Vagina (tissue), 2 donors: Measurements from ENCODE around the gene IFT88. TPM values are rescaled to one million over a fixed set of nuclear protein-coding genes. Genes with fewer than 3 reads are reported as not detected.

Experiments
- DNase-seq, 2 donors: peaks; one replicate each; pipeline ENCODE4 v3.0.0-alpha.2; 2017; ENCODE audit errors: extremely low spot score in 2 of 2
- H3K27ac ChIP-seq: fragments of 200-600 bp; sonication (generic); one replicate; pipeline ENCODE4 v1.5.1; 2019
- H3K27me3 ChIP-seq: fragments of 200-600 bp; sonication (generic); one replicate; pipeline ENCODE4 v1.5.1; 2019
- H3K36me3 ChIP-seq, 2 donors: fragments of 200-600 bp; sonication (generic); one replicate each; pipeline ENCODE4 v1.5.1; 2017 to 2019
- H3K4me1 ChIP-seq: fragments of 200-600 bp; sonication (generic); one replicate; pipeline ENCODE4 v1.5.1; 2019
- H3K4me3 ChIP-seq, 2 donors: fragments of 200-600 bp; sonication (generic); 1 replicate in 1 of 2; 2 replicates in 1 of 2; pipeline ENCODE4 v1.5.1; 2016 to 2019
- H3K9me3 ChIP-seq: fragments of 200-600 bp; sonication (generic); one replicate; pipeline ENCODE4 v1.5.1; 2019
- POLR2A ChIP-seq, 2 donors: fragments of 450-650 bp; IDR thresholded peaks; one replicate each; pipeline ENCODE4 v1.6.1; 2017; ENCODE audit warnings: antibody characterized with exemption in 2 of 2, mild to moderate bottlenecking in 2 of 2, moderate library complexity in 2 of 2
- POLR2AphosphoS5 ChIP-seq, 2 donors: sonication (generic); formaldehyde crosslinking; IDR thresholded peaks; one replicate each; pipeline ENCODE4 v1.9.0; 2017; ENCODE audit warnings: antibody characterized with exemption in 2 of 2, mild to moderate bottlenecking in 2 of 2, low read depth in 1 of 2; ENCODE audit not compliant: insufficient read depth in 1 of 2
- intact Hi-C: fragments of 100-400 bp; cut with DNase I; formaldehyde crosslinking; loops from one replicate; pipeline ENCODE4 v1.15.1; 2023
- small RNA-seq: library from RNA; depleted of rRNA; stranded (forward); fragments of <200 nt; gene quantifications from one replicate; pipeline ENCODE3, GENCODE V24; 2016
- total RNA-seq: library from RNA; depleted of rRNA; stranded (reverse); fragments of >200 nt; gene quantifications from one replicate; pipeline ENCODE4 v1.2.3, GENCODE V29; 2016
- TF ChIP-seq, protein P1 (sequence below), 3 experiments: fragments of 450-650 bp in 2 of 3; fragments of 200-600 bp in 1 of 3; sonication (generic) in 1 of 3; IDR thresholded peaks; one replicate each; pipeline ENCODE4 v1.5.1; 2017 to 2019; ENCODE audit warnings: antibody characterized with exemption in 3 of 3, mild to moderate bottlenecking in 2 of 3, moderate library complexity in 2 of 3

IFT88 gene
- total RNA-seq, 1 donor from 2014 or later = 6.9 TPM

- Histone ChIP-seq H3K27me3 (no peaks in the 10 kb centered on the region), H3K36me3 (peaks cover 0 to 5% of the 10 kb centered on the region in 2 donors), H3K9me3 (no peaks in the 10 kb centered on the region), H3K4me1 (no peaks in the 10 kb centered on the region), H3K27ac (no peak overlapping the region), H3K4me3 (no peak overlapping the region)
- intact Hi-C loops = no loop called here
- TF ChIP-seq POLR2AphosphoS5 (IDR thresholded peaks at IDR 0.05; ENCODE audit: insufficient read depth in 1 of 2, low read depth in 1 of 2) = no peak
- TF ChIP-seq, protein P1, sequence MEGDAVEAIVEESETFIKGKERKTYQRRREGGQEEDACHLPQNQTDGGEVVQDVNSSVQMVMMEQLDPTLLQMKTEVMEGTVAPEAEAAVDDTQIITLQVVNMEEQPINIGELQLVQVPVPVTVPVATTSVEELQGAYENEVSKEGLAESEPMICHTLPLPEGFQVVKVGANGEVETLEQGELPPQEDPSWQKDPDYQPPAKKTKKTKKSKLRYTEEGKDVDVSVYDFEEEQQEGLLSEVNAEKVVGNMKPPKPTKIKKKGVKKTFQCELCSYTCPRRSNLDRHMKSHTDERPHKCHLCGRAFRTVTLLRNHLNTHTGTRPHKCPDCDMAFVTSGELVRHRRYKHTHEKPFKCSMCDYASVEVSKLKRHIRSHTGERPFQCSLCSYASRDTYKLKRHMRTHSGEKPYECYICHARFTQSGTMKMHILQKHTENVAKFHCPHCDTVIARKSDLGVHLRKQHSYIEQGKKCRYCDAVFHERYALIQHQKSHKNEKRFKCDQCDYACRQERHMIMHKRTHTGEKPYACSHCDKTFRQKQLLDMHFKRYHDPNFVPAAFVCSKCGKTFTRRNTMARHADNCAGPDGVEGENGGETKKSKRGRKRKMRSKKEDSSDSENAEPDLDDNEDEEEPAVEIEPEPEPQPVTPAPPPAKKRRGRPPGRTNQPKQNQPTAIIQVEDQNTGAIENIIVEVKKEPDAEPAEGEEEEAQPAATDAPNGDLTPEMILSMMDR (IDR thresholded peaks at IDR 0.05) = no peak
- no peak for TF ChIP-seq POLR2A (IDR thresholded peaks at IDR 0.05)
- no peak for DNase-seq
These were observed 163.0 kb downstream of the IFT88 start for GRCh38 chr13:20729633-20730585.

GRCh38 chr13:20738616-20739015 is 171.7 kb downstream of the IFT88 start:
- H3K4me1 ChIP-seq = no peaks in the 10 kb centered on the region
- TF ChIP-seq POLR2AphosphoS5 (IDR thresholded peaks at IDR 0.05; ENCODE audit: insufficient read depth in 1 of 2, low read depth in 1 of 2) (no peak), POLR2A (IDR thresholded peaks at IDR 0.05) (no peak)
- TF ChIP-seq, protein P1 (IDR thresholded peaks at IDR 0.05) = no peak
- H3K36me3 ChIP-seq = peaks cover 0 to 6% of the 10 kb centered on the region in 2 donors
- H3K27me3 ChIP-seq = no peaks in the 10 kb centered on the region
- intact Hi-C loops = no loop called here
- H3K27ac ChIP-seq = no peak overlapping the region
- no peaks in the 10 kb centered on the region for H3K9me3 ChIP-seq
- H3K4me3 ChIP-seq = no peak overlapping the region
- DNase-seq = no peak

DNA sequence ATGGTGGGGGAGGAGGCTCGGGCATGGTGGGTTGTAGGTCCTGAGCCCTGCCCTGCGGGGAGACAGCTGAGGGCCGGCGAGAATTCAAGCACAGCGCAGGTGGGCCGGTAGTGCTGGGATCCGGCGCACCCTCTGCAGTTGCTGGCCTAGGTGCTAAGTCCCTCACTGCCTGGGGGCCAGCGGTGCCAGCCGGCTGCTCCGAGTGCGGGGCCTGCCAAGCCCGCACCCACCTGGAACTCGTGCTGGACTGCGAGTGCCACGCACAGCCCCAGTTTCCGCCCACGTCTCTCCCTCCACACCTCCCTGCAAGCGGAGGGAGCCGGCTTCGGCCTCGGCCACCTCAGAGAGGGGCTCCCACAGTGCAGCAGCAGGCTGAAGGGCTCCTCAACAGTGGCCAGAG is 173.1 kb downstream of the IFT88 start:
- no peak for TF ChIP-seq POLR2AphosphoS5 (IDR thresholded peaks at IDR 0.05; ENCODE audit: insufficient read depth in 1 of 2, low read depth in 1 of 2)
- TF ChIP-seq, protein P1 (IDR thresholded peaks at IDR 0.05) = no peak
- TF ChIP-seq POLR2A (IDR thresholded peaks at IDR 0.05) = no peak
- intact Hi-C loops = no loop called here
- Histone ChIP-seq H3K27ac (no peak overlapping the region), H3K36me3 (peaks cover 0 to 6% of the 10 kb centered on the region in 2 donors), H3K27me3 (no peaks in the 10 kb centered on the region), H3K4me3 (no peak overlapping the region), H3K4me1 (no peaks in the 10 kb centered on the region), H3K9me3 (no peaks in the 10 kb centered on the region)
- no peak for DNase-seq

Small RNA genes lying within 50 kb of the gene (small RNA-seq; reads per million reads assigned to genes)
- not detected for gene RNU2-7P

Other genes with a start within 250 kb of the IFT88 start
- 35.4 TPM for gene CRYL1, start 41.3 kb upstream of the IFT88 start, total RNA-seq
- gene IL17D, start 136.5 kb downstream of the IFT88 start, total RNA-seq = 3.7 TPM
- 6.9 TPM for gene EEF1AKMT1, start 206.8 kb downstream of the IFT88 start, total RNA-seq